GM12878 (cell line): ENCODE measurements around the gene SLC22A4.

ENCODE experiments used
- CREB1 ChIP-seq: IDR thresholded peaks from 2 replicates; pipeline ENCODE4 v1.6.1; 2012; ENCODE audit warnings: low read depth, mild to moderate bottlenecking, inconsistent platforms
- DPF2 ChIP-seq: fragments of 450-650 bp; IDR thresholded peaks from 2 replicates; pipeline ENCODE4 v1.6.1; 2017; ENCODE audit warnings: mild to moderate bottlenecking
- ESRRA ChIP-seq: IDR thresholded peaks from 2 replicates; pipeline ENCODE4 v1.6.1; 2012; ENCODE audit warnings: mild to moderate bottlenecking, low read length, improper control_type of control experiment
- FOXM1 ChIP-seq: IDR thresholded peaks from 2 replicates; pipeline ENCODE4 v1.6.1; 2012; ENCODE audit warnings: low read depth, mild to moderate bottlenecking, inconsistent platforms, low read length, moderate library complexity
- POLR2A ChIP-seq: IDR thresholded peaks from 2 replicates; pipeline ENCODE4 v1.6.1; 2011; ENCODE audit warnings: low read depth, mild to moderate bottlenecking, low read length
- POLR2AphosphoS5 ChIP-seq: IDR thresholded peaks from 2 replicates; pipeline ENCODE4 v1.6.1; 2011; ENCODE audit warnings: mild to moderate bottlenecking, low read length, inconsistent platforms
- TAF1 ChIP-seq: IDR thresholded peaks from 2 replicates; pipeline ENCODE4 v1.6.1; 2011; ENCODE audit warnings: mild to moderate bottlenecking, low read depth, low read length, borderline replicate concordance
- YBX1 ChIP-seq: fragments of 450-650 bp; IDR thresholded peaks from 2 replicates; pipeline ENCODE4 v1.6.1; 2016; ENCODE audit warnings: antibody characterized with exemption
- YY1 ChIP-seq: IDR thresholded peaks from 2 replicates; pipeline ENCODE4 v1.6.1; 2011; ENCODE audit warnings: low read depth, mild to moderate bottlenecking, low read length
- ZNF274 ChIP-seq: IDR thresholded peaks from one replicate; pipeline ENCODE4 v1.8.0; 2011; ENCODE audit not compliant: insufficient read length, insufficient read depth
- TF ChIP-seq, protein P1 (sequence below), 3 experiments: IDR thresholded peaks in 2 of 3; conservative IDR thresholded peaks in 1 of 3; 2 replicates each; pipeline ENCODE4 v1.5.1; 2011; ENCODE audit warnings: low read depth in 3 of 3, low read length in 3 of 3, mild to moderate bottlenecking in 3 of 3, control low read depth in 2 of 3, moderate library complexity in 2 of 3, inconsistent platforms in 1 of 3, mixed read lengths in 1 of 3; ENCODE audit not compliant: control insufficient read depth in 2 of 3, insufficient read depth in 1 of 3; ENCODE audit errors: extremely low read depth in 1 of 3
- TF ChIP-seq, protein P2 (sequence below): fragments of 450-650 bp; IDR thresholded peaks from 2 replicates; pipeline ENCODE4 v1.6.1; 2017; ENCODE audit warnings: mild to moderate bottlenecking
- TF ChIP-seq, protein P3 (sequence below): IDR thresholded peaks from 2 replicates; pipeline ENCODE4 v1.6.1; 2012; ENCODE audit warnings: low read depth, low read length, improper control_type of control experiment

DNA sequence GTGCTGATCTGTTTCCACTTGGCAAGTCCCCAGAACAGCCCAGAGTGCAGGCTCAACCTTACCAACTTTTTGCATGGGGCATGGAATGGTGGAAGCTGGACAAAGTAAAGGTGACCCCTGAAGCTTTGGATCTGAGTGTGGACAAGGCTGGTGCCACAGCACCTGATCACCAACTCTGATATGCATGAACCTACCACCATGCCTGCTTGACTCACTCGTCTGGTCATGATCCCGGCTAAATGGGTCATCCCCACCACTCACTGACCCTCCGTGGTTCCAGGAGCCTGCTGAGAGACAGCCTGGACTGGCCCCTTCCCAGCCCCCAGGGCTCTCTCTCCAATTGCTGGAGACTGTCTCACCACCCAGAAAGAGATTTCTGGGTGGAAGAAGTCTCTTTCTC lies 14.4 kb upstream of the SLC22A4 start:
- TF ChIP-seq, protein P1, sequence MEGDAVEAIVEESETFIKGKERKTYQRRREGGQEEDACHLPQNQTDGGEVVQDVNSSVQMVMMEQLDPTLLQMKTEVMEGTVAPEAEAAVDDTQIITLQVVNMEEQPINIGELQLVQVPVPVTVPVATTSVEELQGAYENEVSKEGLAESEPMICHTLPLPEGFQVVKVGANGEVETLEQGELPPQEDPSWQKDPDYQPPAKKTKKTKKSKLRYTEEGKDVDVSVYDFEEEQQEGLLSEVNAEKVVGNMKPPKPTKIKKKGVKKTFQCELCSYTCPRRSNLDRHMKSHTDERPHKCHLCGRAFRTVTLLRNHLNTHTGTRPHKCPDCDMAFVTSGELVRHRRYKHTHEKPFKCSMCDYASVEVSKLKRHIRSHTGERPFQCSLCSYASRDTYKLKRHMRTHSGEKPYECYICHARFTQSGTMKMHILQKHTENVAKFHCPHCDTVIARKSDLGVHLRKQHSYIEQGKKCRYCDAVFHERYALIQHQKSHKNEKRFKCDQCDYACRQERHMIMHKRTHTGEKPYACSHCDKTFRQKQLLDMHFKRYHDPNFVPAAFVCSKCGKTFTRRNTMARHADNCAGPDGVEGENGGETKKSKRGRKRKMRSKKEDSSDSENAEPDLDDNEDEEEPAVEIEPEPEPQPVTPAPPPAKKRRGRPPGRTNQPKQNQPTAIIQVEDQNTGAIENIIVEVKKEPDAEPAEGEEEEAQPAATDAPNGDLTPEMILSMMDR (IDR thresholded peaks at IDR 0.05 in 2 of 3, conservative IDR thresholded peaks at IDR 0.05 in 1 of 3; ENCODE audit: control insufficient read depth in 2 of 3, extremely low read depth in 1 of 3, insufficient read depth in 1 of 3, low read depth in 3 of 3, low read length in 3 of 3) = no peak
- TF ChIP-seq, protein P2, sequence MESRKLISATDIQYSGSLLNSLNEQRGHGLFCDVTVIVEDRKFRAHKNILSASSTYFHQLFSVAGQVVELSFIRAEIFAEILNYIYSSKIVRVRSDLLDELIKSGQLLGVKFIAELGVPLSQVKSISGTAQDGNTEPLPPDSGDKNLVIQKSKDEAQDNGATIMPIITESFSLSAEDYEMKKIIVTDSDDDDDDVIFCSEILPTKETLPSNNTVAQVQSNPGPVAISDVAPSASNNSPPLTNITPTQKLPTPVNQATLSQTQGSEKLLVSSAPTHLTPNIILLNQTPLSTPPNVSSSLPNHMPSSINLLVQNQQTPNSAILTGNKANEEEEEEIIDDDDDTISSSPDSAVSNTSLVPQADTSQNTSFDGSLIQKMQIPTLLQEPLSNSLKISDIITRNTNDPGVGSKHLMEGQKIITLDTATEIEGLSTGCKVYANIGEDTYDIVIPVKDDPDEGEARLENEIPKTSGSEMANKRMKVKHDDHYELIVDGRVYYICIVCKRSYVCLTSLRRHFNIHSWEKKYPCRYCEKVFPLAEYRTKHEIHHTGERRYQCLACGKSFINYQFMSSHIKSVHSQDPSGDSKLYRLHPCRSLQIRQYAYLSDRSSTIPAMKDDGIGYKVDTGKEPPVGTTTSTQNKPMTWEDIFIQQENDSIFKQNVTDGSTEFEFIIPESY = no peak
- TF ChIP-seq ZNF274 (no peak), ESRRA (no peak), FOXM1 (no peak), POLR2A (no peak), DPF2 (no peak), YBX1 (no peak), CREB1 (no peak), TAF1 (no peak), POLR2AphosphoS5 (no peak), YY1 (no peak)
- TF ChIP-seq, protein P3, sequence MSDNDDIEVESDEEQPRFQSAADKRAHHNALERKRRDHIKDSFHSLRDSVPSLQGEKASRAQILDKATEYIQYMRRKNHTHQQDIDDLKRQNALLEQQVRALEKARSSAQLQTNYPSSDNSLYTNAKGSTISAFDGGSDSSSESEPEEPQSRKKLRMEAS = no peak
